HFF-Myc (cell line): ENCODE results near the gene WDR53.

Experiments used
- DNase-seq: peaks from one replicate; pipeline ENCODE4 v3.0.0-alpha.2; 2011; ENCODE audit warnings: low read depth; ENCODE audit errors: extremely low read depth
- H3K4me3 ChIP-seq: replicated peaks from 2 replicates; pipeline ENCODE4 v1.5.1; 2011; ENCODE audit warnings: low read depth, mild to moderate bottlenecking, control low read depth, low read length
- CTCF ChIP-seq: IDR thresholded peaks from 2 replicates; pipeline ENCODE4 v1.5.1; 2012; ENCODE audit warnings: mild to moderate bottlenecking, low read depth, low read length, control low read depth; ENCODE audit errors: missing control alignments

WDR53 gene

GRCh38 chr3:196506687-196507086, 61.7 kb downstream of the WDR53 start:
- TF ChIP-seq CTCF: no peak
- no peak overlapping the region for H3K4me3 ChIP-seq
- no peak for DNase-seq

GRCh38 chr3:196504556-196504955, 63.8 kb downstream of the WDR53 start:
- no peak for DNase-seq
- TF ChIP-seq CTCF: no peak
- no peak overlapping the region for H3K4me3 ChIP-seq
